Upper lobe of left lung (tissue), 6 donors: ENCODE data around the gene ITIH1. TPM values are rescaled to one million over a fixed set of nuclear protein-coding genes. Genes with fewer than 3 reads are reported as not detected.

Source experiments
- ATAC-seq, 2 donors: fragments of 200-7000 bp; cut with Tn5 transposase; one replicate each; pipeline ENCODE4 v1.9.1; 2022; ENCODE audit warnings: mild to moderate bottlenecking in 2 of 2, moderate library complexity in 2 of 2; ENCODE audit not compliant: low FRiP score in 2 of 2
- DNase-seq, 2 donors: peaks; one replicate each; pipeline ENCODE4 v3.0.0-alpha.2; 2019 to 2020
- H3K27ac ChIP-seq, 4 donors: fragments of 200-600 bp; sonication (generic); one replicate each; pipeline ENCODE4 v1.5.1; 2016 to 2019
- H3K27me3 ChIP-seq, 4 donors: fragments of 200-600 bp; sonication (generic); one replicate each; pipeline ENCODE4 v1.5.1; 2017 to 2019
- H3K36me3 ChIP-seq, 4 donors: fragments of 200-600 bp; sonication (generic); one replicate each; pipeline ENCODE4 v1.5.1; 2016 to 2019
- H3K4me1 ChIP-seq, 4 donors: fragments of 200-600 bp; sonication (generic); one replicate each; pipeline ENCODE4 v1.5.1; 2018 to 2019
- H3K4me3 ChIP-seq, 4 donors: fragments of 200-600 bp; sonication (generic); one replicate each; pipeline ENCODE4 v1.5.1; 2017 to 2019; ENCODE audit warnings: mild to moderate bottlenecking in 2 of 4, moderate library complexity in 1 of 4
- H3K9me3 ChIP-seq, 4 donors: fragments of 200-600 bp; sonication (generic); one replicate each; pipeline ENCODE4 v1.5.1; 2018 to 2019
- EP300 ChIP-seq, 4 donors: sonication (generic); formaldehyde crosslinking; IDR thresholded peaks; one replicate each; pipeline ENCODE4 v1.5.1; 2017; ENCODE audit warnings: antibody characterized with exemption in 4 of 4, control low read depth in 2 of 4
- POLR2A ChIP-seq, 4 donors: fragments of 450-650 bp; IDR thresholded peaks; one replicate each; pipeline ENCODE4 v1.5.1; 2016 to 2017; ENCODE audit warnings: antibody characterized with exemption in 4 of 4, mild to moderate bottlenecking in 2 of 4
- POLR2AphosphoS5 ChIP-seq, 2 donors: sonication (generic); formaldehyde crosslinking; IDR thresholded peaks; one replicate each; pipeline ENCODE4 v1.5.1; 2017; ENCODE audit warnings: antibody characterized with exemption in 2 of 2
- WGBS, 2 donors: methylation state at CpG; one replicate each; pipeline ENCODE4 v1.1.5; 2017 to 2018; 5-methylcytosine and 5-hydroxymethylcytosine counted together
- total RNA-seq, 6 donors: library from RNA; depleted of rRNA in 4 of 6; stranded (reverse); fragments of >200 nt in 4 of 6; gene quantifications; one replicate each; pipeline versions ENCODE4 v1.1.0 to v1.2.1, GENCODE V29; 2016 to 2021
- TF ChIP-seq, protein P1 (sequence below), 6 experiments: fragments of 450-650 bp in 4 of 6; fragments of 200-600 bp in 2 of 6; sonication (generic) in 2 of 6; IDR thresholded peaks; one replicate each; pipeline ENCODE4 v1.5.1; 2016 to 2019; ENCODE audit warnings: antibody characterized with exemption in 6 of 6
- donor health status: DM: no; HTN: no; CAD: no; lungs with moderate emphysema.
- donor health status: DM: no; HTN: yes; CAD: no; lungs with severe emphysema.

ITIH1 gene
- total RNA-seq, 6 donors from 2014 or later, result 0.40 to 0.54 TPM; not detected in 4

DNA sequence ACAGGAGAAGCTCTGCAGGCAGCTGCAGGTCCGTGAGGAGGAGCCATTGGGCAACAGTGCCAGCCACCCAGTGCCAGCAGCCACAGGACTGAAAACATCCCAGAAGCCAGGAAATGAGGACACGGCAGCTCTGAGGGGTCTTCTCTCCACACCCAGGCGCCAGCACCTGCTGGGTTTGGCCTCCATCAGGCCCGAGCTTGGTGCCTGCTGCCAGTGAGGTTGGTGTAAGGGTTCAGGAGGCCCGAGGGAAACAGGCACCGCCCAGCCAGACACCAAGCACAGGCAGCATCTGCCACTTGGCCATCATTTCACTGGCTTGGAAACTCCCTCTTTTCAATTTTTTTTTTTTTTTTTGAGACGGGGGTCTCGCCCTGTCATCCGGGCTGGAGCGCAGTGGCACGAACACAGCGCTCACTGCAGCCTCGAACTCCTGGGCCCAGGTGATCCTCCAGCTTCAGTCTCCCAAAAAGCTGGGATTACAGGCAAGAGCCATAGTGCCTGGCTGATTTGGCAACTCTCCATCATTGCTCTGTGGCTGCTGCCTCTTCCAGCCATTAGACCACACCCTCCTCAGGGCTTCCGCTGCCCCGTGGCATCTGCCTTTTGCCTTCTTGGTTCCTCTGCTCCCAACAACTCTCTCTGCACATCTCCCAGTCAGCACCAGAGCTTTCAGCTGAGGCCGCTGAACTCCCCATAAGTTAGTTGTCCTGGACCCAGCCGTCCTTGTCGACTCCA, 15.7 kb downstream of the ITIH1 start:
- Histone ChIP-seq H3K27ac (no peak overlapping the region), H3K4me1 (no peaks in the 10 kb centered on the region), H3K36me3 (no peaks in the 10 kb centered on the region), H3K4me3 (no peak overlapping the region), H3K9me3 (no peaks in the 10 kb centered on the region), H3K27me3 (no peaks in the 10 kb centered on the region)
- ATAC-seq (no peak), DNase-seq (no peak)
- 81 to 84% methylated on average over 16 to 18 of the region's 18 CpGs for WGBS, 2 donors
- TF ChIP-seq EP300 (IDR thresholded peaks at IDR 0.05) (no peak), POLR2A (IDR thresholded peaks at IDR 0.05) (no peak), POLR2AphosphoS5 (IDR thresholded peaks at IDR 0.05) (no peak)
- TF ChIP-seq, protein P1, sequence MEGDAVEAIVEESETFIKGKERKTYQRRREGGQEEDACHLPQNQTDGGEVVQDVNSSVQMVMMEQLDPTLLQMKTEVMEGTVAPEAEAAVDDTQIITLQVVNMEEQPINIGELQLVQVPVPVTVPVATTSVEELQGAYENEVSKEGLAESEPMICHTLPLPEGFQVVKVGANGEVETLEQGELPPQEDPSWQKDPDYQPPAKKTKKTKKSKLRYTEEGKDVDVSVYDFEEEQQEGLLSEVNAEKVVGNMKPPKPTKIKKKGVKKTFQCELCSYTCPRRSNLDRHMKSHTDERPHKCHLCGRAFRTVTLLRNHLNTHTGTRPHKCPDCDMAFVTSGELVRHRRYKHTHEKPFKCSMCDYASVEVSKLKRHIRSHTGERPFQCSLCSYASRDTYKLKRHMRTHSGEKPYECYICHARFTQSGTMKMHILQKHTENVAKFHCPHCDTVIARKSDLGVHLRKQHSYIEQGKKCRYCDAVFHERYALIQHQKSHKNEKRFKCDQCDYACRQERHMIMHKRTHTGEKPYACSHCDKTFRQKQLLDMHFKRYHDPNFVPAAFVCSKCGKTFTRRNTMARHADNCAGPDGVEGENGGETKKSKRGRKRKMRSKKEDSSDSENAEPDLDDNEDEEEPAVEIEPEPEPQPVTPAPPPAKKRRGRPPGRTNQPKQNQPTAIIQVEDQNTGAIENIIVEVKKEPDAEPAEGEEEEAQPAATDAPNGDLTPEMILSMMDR (IDR thresholded peaks at IDR 0.05), result no peak

DNA sequence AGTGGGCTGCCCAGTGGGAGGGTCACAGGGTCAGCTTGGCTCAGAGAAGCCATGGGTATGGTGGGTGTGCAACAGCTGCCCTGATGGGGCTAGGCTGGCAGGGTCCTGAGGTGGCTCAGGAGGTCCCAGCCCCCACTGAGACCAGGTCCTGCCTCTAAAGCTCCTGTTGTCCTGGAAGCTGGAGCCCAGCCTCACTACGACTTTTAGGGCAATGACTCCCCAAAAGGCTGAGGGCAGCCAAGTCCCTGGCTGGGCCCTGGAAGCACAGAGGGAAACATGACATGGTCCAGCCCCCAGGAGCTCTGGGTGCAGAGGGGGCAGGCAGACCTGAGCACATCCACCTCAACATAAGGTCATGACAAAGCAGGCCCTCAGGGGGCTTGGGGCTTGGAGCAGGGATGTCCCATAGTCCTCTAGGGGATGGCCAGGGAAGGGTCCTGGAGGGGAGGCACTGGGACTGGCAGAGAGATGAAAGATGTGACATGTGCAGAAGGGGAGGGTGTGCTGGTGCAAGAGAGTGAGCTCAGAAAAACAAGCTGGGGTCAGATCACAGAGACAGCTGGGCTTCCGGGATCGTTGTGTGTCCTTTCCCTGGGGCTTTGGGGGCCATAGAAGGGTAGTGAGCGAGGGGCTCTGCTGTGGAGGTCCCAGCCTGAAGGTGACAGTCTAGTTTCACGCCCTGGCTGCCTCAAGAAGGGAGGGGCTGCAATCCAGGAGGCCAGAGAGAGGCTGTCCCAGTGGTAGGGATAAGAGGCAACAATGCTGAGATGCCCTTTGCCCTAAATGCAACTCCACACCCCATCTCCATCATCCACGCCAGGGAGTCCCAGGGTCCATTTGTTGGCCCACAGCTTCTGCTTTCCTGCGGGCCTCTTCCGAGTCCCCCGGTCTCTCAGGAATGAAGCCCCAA, 16.6 kb downstream of the ITIH1 start:
- Histone ChIP-seq H3K9me3 (no peaks in the 10 kb centered on the region), H3K27ac (no peak overlapping the region), H3K36me3 (no peaks in the 10 kb centered on the region), H3K4me1 (no peaks in the 10 kb centered on the region), H3K4me3 (no peak overlapping the region), H3K27me3 (no peaks in the 10 kb centered on the region)
- ATAC-seq, result no peak
- DNase-seq, result no peak
- 80 to 81% methylated on average over 8 to 9 of the region's 9 CpGs for whole genome bisulfite sequencing, 2 donors
- TF ChIP-seq POLR2AphosphoS5 (IDR thresholded peaks at IDR 0.05) (no peak), EP300 (IDR thresholded peaks at IDR 0.05) (no peak), POLR2A (IDR thresholded peaks at IDR 0.05) (no peak)
- TF ChIP-seq, protein P1 (IDR thresholded peaks at IDR 0.05), result no peak

DNA sequence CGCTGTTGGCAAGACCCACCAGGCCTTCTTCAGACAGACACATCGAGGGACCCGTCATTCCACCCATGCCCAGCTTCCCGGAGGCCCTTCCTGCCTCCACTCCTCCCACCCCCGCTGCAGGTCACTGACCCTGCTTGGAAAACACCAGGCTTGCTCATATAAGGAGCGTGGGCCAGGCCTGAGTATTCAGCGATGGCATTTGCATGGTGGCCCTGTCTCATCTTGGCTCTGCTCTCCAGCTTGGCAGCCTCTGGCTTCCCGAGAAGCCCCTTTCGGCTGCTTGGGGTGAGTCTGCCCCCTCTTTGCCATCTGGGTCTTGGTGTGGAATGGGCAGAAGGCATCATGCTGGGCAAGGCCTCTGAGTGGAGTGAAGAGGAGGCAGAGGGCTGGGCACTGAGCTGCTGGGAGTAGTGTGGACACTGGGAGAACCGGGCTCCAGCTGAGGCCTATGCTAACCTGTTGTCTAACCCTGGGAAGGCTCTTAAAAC, 17.3 kb downstream of the ITIH1 start, which contains the start of gene ITIH3:
Gene ITIH3 (plus strand): TSS at position 185 of the 488 bp plus-strand sequence. CDS start 8 bp downstream, at position 193.
- Histone ChIP-seq H3K27me3 (no peaks in the 10 kb centered on the region), H3K9me3 (no peaks in the 10 kb centered on the region), H3K27ac (no peak within 1 kb of the TSS), H3K36me3 (no peaks in the 10 kb centered on the region), H3K4me3 (no peak within 1 kb of the TSS), H3K4me1 (no peaks in the 10 kb centered on the region)
- DNase-seq (no peak), ATAC-seq (no peak)
- 70 to 84% methylated on average over 8 to 10 of the region's 10 CpGs for WGBS, 2 donors
- TF ChIP-seq POLR2AphosphoS5 (IDR thresholded peaks at IDR 0.05) (no peak), EP300 (IDR thresholded peaks at IDR 0.05) (no peak), POLR2A (IDR thresholded peaks at IDR 0.05) (no peak)
- TF ChIP-seq, protein P1 (IDR thresholded peaks at IDR 0.05), result no peak

DNA sequence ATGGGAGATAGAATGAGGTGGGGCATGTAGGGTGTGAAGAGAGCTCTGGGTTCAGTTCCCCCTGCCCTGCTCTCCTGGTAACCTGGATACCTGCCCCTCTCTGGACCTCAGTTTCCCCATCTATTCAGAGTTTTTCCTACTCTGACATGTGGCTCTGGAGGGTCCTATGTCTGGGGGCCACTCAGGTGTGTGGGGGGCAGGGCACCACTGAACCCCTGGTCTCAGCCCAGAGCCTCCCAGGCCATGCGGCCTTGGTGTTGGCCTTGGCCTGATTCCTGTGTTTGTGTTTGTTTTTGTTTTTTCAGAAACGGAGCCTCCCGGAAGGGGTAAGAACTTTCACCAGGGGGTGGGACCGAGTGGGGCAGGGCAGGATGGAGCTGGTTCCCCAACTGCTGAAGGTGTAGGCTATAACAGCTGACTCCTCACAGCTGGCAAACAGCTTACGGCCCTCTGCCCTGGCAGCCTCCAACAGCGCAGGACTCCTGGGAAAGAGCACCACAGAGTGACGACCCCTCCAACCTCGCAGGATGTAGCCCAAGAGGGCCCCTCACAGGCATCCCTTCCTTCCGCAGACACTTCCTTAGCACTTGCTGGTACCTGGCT, 18.0 kb downstream of the ITIH1 start:
- Histone ChIP-seq H3K27ac (no peak overlapping the region), H3K9me3 (no peaks in the 10 kb centered on the region), H3K4me1 (no peaks in the 10 kb centered on the region), H3K36me3 (no peaks in the 10 kb centered on the region), H3K27me3 (no peaks in the 10 kb centered on the region), H3K4me3 (no peak overlapping the region)
- no peak for TF ChIP-seq EP300 (IDR thresholded peaks at IDR 0.05)
- TF ChIP-seq, protein P1 (IDR thresholded peaks at IDR 0.05), result no peak
- TF ChIP-seq POLR2A (IDR thresholded peaks at IDR 0.05), result no peak
- no peak for TF ChIP-seq POLR2AphosphoS5 (IDR thresholded peaks at IDR 0.05)
- ATAC-seq, result no peak
- 53 to 74% methylated on average over 4 to 9 of the region's 9 CpGs for WGBS, 2 donors
- no peak for DNase-seq
